ENCODE data around the gene ADAMTSL2.

ADAMTSL2 gene

DNA sequence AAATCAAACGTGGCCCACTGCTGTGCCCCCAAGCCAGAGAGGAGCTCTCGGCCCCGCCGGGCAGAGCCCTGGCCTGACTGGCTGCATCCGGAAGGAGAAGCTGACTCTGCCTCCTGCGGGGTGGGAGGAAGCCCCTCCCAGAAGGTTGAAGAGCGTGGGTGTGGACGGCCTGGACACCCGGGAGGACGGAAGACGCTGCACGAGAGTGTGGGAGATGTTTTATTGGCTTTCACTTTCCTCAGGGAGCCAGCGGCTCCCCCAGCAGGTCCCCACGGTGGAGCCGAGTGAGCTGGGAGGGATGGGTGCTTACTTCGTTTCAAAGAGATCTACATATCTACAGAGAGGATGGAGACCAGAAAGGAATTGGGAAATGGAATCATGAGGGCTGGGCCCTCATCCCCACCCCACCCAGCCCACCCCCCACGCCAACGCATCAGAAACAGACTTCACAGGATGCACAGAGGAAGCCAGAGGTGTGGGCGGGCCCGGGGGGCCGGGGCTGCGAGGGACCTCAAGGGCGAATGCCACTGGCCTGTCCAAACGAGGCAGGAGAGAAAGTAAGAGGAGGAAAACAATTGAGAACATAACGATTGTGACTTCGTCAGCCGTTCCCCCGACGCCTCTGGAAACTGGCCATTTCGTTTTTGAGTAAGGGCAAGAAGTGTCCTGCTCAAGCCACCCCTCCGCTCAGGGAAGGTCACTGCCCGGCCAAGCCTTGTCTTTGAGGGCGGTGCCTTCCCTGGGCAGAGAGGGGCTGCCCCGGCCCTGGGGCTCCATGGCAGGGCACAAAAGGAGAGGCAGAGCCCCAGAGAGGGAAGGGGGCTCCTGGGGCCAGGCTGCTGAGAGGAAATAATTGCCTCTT, 42.6 kb downstream of the ADAMTSL2 start:
- FAIRE-seq: no peak

DNA sequence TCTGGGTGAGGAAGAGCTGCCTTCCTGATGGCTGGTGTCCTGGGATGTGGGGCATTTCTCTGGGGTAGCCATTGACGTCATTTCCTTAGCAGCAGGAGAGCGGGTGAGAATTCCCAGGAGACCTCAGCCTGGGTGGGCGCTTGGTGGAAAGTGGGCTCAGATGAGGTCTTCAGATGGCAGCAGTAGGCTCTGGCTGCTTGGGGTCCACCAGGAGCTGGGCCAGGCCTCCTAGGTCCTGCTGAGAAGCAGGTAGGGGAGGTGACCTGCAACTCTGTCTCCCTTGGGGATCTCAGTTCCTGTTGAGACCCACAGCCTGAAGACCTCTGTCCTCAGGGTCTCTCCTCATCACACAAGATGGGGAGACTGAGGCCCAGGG, 43.2 kb downstream of the ADAMTSL2 start:
- no peak for FAIRE-seq

DNA sequence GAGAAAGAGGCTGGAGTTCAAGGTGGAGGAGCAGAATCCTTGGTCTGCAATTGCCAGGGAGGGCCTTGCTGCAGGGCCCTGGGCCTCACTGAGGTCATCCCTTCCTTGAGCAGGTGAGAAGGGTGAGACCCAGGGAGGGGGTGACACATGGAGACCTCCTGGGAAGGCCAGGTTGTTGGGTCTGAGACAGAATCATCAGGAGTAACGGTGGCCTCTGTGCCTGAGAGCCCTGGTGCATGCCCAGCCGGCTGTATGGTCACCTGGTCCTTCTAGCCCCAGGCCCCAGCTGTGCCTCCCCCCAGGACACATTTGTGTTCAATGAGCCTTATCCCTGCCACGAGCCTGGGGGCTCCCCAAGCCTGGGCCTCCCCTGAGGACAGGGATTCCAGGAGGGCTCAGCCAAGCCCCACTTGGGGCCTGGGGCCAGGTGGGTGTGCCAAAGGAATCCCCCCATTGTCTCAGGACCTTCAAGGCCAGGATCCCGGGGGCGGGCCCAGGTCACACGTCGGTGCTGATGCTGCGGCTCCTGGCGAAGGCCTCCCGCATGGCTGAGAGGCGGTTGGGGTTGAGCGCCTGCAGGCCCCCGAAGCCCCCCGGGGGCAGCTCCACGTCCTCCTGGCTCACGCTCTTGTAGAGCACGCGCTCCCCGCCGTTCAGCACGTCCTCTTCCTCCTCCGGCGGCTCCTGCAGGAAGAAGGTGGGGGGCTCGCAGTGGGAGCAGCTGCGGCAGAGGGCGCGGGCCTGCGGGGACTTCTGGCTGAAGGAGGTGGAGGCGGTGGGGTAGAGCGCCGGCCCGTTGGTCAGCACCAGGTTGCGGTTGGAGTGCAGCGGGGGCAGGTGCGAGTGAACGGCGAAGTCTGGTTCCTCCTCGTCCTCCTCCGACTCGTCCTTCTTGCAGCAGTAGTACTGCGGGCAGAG, 44.3 kb downstream of the ADAMTSL2 start:
- no peak for FAIRE-seq

DNA sequence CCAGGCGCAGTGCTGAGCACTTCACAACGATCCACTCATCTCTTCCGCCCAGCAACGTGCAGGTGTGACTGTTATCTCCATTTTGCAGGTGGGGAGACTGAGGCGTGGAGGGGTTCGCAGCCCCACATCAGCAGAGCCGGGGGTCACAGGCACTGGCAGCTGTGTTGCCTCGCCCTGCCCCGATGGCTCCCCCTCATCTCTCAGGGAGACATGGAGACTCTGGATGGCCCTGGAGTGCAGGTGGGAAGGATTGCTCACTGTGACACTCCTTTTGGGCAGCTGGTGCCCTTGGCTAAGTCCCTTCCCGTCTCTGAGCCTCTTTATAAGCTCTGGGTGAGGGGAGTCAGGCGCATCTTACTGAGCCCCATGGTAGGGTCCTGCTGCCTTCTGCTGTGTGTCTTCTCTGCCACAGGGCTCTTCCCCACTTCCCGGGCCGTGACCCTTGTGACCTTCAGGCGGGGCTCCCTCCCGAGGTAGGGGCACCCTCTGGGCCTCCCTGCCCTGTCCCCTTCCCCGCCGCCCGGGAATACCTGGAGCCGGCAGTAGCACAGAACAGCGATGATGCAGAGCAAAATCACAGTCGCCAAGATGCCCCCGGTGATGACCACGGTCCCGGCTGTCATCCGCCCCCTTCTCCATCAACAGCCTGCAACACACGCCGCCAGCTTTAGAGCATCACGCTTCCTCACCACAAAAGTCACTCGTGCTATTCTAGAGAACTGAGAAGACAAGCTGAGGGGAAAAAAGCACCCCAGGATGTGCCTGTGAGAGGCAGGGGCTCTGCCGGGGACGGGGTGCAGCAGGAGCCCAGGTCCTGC, 45.3 kb downstream of the ADAMTSL2 start:
- no peak for FAIRE-seq

DNA sequence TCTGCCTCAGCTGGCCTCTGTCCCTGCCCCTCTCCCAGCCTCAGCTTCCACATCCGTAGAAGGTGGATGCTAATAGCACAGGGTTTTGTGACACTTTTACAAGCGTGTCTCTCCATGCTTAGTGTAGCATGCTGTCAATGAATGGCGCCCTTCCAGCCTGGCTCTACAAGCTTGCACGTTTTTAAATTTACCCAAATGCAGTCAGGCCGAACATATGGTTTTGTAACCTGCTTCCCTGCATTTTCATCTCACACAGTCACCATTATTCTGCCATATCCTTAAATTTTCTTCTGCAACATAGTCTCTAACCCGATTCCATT, 45.9 kb downstream of the ADAMTSL2 start:
- no peak for FAIRE-seq

DNA sequence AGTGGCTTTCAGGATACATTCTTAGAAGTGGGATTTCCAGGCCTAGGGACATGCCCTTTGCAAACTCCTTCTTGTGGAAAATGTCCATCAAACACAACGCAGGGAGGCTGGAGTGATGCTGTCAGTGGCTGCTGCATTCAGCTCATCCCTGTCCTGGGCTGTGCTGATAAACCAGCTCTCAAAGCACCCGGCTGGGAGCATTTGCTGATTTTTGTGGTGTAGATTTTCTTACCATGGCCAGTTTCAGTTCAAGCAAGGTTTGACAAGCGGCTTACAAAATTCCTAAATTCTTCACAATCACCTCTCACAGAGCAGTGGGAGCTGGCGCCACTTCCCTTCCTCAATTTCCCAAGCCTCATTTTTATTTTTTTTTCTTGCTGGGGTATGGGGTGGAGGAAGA, 46.5 kb downstream of the ADAMTSL2 start:
- FAIRE-seq: no peak

DNA sequence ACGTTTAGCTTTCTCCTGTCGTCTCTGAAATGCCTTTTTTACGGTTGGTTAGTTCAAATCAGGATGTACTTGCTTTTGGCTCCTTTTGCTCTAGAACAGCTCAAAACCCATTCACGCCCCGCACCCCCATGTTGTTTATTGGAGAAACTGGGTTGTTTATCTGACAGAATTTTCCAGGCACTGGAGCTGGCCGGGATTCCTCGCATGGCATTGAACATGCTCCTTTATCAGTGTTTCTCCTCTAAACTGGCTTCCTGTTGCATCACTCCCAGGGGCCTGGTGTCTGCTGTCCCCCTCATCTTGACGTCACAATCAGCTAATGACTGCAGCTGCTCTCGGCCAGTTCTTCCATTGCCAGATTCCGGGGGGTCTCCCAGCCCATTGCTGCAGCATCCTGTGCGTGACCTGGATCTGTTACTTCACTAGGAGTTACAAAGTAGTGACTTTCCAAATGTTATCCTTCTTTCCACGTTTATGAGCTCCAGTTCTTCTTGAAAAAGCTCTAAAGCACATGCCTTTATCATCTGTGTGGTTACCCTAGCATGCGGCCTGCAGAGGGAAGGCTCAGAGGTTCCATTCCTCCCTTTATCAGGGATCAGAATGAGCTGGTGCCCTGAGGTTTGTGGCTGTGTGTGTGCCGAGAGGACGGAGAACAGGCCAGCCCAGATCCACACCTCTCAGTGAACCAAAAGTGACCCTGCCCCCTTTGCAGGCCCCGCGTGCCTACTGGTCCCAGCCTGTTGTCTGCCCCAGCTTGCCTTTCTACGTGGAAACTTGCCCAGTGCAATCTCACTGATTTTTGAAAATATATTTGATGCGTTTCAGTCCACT, 47.2 kb downstream of the ADAMTSL2 start:
- FAIRE-seq: no peak

DNA sequence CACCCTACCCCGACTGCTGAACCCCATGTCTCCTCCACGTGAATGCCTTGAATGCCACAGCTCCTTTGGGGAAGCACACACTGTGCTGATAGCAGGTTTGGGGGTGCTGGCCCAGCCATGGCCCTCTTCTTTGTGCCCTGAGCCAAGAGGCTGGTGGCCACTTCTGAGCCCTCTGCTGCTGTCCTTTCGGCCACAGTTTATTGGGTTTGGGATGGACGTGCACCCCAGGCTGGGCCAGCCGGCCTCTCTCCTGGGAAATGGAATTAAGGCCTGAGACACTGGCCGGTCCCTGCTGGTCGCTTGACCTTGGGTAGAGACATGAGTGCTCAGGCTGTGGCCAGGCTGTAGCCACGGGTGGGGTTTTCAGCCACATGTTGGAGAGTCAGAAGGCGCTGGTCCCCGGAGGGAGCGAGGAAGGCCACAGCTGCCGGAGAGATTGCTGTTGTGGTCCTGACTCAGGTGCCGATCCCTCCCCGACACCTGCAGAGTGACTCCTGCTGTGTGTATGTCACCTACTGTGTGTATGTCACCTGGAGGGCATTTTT, 48.1 kb downstream of the ADAMTSL2 start:
- FAIRE-seq: no peak

DNA sequence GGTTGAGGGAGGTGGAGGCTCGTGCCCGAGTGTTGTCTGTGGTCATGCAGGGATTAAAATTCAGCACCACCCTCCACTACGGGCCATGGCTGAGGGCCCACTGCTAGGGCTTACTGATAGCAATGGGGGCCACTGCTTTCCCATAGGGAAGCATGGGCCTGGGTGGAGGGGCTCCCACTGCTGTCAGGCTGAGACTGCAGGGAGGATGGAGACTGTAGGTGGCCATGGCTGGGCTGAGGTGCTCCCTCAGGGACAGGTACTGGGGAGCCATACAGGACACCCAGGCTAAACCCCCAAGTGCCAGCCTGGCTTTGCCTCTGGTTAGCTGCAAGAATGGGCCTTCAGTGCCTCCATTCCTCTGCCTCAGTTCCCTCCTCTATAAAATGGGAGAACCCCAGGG, 48.6 kb downstream of the ADAMTSL2 start:
- FAIRE-seq: no peak

DNA sequence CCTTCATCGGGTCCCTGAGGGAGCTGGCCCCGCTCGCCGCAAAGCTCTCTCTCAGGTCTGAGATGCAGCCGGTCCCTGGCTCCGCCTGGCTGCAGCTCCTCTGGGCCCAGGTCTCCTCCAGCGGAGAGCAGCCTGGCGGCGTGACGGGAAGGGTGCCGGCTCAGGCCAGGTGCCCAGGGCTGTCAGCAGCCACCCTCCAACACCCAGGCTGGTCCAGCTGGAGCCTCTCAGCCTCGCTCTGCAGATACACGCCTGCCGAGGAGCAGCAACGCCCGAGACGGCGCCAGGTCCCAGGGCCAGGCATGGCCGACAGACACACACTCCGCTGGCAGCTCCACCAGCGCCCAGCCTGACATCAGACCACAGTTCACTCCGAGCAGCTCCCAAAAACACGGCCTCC, 49.1 kb downstream of the ADAMTSL2 start:
- no peak for FAIRE-seq

DNA sequence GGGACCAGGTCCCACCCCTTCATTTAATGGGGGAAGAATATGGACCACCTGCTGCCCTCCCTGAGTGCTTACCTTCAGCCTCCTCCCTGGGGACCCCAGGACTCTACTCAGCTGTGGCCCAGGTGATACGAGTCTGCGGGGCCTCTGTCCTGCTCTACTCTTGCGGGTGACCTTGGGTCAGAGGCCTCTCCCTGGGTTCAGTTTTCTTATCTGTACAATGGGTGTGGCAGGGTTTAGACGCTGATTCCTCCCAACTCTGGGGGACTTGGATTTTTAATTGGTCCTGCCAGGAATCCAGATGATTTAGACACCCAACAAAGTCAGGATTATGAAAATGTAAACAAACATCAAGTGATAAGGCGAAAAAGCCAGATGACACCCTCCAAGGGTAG, 49.7 kb downstream of the ADAMTSL2 start:
- no peak for FAIRE-seq

DNA sequence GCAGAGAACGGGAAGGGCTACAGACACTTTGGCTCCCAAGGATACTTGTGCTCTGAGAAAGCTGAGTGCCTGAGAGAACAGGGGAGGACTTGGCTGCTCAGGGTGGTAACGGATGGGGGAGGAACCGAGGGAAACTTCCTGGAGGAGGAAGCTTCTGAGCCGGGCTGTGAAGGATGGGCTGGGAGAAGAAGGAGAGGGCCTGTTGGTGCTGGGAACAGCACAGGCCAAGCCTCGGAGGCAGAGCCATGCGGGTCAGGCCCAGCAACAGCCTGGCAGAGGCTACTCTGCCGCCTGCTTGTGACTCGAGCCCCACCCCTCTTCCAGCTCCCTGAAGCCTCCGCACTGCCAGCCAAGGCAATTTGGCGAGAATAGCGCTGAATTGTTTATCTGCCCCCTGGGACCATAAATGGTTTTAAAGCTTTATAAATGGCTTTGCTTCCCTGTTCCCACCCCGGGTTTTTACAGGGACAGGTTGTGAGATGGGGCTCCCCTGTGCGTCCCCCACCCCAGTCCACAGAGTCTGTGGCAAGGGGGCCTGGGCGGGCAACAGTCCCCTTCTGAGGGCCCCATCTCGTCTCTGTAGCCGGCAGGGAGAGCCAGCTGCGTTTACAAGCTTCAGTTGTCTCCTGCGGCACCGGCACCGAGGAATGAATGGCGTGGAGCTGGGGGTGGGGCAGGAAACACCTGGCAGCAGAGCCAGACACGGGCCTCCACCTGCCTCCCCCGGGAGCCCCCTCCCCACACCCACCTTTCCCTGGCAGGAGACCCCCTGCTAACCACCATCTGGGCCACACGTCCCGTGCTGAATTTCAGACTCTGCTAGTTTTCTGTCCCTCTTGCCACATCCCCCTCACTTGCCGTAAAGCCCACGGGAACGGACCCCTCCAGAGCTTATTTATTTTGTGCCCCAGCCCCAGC, 50.3 kb downstream of the ADAMTSL2 start:
- FAIRE-seq: no peak

DNA sequence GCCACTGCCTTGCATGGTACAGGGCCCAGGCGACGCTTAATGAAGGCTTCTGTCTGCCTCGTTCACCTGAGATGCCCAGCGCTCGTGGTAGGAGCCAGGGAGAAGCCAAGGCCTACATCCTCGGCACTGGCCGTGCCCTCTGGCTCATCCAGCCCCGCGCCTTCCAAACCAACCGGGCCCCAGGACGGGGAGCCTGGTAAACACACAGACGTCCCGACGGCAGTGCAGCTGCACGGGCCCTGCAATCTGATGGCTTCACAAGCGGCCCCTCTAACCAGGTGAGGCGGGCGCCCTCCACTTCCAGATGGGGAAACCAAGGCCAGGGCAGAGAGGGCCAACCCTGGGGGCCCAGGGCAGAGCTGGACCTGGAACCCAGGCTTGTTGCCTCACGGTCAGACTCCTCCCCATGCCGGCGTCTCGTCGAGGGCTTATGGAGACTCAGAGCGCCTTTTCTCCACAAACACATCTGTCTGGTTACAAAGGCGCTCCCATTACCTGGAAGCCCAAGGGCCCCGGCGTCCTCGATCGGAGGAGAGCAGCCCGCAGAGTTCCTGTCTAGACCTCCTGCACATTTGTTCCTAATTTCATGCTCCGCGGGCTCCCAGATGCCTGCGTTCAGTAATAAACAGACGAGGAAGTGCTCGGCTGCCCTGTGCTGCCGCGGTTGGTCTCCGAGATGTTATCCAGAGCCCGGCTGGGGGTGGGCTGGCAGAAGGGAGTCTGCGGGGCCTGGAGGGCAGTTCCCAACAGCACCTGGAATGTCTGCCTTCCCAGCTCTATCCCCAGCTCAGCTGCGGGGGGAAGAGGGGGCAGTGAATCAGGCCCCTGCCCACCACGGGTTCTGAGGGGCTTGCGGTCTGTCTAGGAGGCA, 51.2 kb downstream of the ADAMTSL2 start:
- FAIRE-seq: no peak

DNA sequence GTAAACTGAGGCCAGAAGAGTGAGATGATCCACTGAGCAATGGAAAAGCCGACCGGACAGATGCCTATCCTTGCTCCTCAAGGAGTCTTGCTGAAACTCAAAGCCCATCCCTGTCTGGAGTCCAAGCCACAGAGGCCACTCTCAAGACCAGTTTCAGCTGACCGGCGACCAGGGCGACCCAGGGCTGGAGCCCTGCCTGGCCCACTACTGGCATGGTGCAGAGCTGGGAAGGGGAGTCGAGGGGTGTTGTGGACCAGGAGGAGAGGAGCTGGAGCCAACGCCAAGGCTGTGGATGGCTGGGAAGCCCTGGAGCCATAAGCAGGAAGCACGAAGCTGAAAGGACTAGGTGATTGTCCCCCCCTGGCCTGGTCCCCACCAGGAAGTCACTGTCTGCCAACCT, 52.5 kb downstream of the ADAMTSL2 start:
- no peak for FAIRE-seq

DNA sequence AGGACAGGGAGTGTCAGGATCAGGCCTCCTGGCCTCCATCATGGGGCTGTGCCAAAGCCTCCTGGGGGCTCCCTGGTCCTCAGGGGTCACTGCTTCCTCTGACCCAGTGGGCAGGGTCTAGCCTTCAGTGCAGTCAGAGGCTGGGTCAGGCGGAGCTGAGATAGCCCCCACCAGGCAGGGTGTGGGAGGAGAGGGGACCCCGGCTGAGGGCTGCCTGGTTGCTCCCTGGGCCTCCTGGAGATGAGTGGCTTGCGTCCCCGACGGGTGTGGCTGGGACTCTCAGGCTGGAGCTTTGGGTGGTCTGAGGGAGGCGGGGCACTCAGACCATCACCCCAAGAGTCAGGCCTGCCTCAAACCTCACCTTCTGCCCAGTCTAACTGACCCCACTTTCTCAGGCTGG, 53.0 kb downstream of the ADAMTSL2 start:
- no peak for FAIRE-seq

DNA sequence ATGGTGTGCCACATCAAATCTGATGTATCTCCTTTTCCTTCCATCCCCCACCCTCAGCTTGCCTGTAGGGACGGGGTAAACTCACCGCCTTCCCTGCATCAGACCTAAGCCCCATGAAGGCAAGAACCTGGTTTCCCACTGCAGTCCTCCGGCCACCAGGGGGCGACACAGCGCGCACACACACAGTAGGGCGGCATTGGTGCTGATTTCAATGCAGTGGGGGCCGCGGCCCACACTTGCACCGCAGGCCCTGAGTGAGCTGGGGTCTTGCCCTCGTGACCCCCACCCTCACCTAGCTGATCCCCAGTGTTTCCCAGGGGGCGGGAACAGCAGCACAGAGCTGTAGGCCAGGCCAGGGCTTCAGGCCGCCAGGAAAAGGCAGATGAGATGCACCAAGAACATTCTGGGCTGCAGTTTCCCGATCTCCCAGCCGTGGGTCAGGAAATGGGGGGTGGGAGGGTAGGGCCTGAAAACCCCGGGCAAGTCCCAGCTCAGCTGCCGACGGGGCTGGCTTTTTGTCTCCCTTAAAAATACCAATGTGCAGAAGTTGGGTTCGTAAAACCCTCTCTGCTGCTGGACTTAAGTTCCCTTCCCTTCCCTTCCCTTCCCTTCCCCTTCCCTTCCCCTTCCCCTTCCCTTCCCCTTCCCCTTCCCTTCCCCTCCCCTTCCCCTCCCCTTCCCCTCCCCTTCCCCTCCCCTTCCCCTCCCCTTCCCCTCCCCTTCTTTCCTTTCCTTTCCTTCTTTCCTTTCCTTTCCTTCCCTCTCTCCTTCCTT, 55.1 kb downstream of the ADAMTSL2 start:
- FAIRE-seq: no peak

DNA sequence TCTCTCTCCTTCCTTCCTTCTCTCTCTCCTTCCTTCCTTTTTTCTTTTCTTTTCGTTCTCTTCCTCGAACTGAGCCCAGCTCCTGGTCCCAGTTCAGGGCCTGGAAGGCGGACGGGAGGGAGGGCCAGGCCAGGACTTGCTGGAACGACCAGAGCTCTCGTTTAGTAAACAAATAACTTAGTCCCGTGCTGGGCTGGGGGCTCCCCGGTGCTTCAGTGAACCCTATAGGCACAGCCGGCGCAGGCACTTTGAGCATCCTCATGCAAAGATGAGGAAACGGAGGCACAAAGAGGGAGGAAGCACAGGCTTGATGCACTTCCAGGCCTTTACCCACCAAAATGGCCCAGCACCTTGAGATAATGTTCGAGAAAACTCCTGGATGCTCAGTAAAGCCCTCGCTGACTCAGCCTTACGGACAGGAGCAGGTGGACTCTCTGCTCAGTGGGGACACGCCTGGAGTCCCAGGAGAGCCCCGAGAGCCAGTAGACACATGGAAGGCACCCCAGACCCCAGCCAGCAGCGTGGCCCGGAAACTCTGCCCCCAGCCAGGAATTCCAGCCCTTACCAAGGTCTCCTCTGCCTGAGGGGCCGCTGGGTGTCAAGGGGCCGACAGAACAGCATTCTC, 55.8 kb downstream of the ADAMTSL2 start:
- no peak for FAIRE-seq

DNA sequence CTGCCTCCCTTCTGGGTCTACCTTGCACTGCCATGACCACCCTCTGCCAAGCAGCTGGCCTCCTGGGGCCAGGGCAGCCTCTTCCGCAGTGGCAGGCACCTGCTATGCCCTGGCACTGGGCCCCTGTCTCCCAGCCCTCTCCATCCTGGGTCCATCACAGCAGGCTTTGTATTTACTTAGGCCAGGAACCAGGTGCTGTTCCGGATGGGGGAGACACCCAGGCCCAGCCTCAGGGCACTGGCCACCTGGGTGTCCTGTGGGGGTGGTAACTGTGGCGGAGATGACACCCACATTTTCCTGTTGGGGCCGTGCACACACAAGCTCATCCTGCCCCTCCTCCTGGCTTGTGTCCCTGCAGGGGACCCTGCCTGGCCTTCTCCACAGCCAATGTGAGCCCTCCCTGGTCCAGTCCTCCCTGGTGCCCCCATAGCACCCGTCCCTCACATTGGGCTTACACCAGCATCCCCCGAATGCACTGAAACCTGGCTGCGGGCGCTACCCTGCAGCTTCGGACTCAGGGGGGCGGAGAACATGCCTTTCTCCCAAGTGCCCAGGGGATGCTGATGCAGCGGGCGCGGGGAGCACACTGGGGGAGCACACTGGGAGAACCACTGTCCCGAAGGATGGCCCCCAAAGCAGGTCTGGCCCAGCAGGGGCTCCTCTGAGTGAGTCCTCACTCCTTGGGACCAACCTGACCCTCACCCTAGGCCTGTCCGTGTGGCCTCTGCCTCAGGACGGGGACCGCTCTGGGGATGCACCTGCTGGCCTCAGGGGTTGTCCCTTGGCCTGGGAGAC, 56.8 kb downstream of the ADAMTSL2 start:
- no peak for FAIRE-seq

Data from islet of Langerhans (tissue), 1 donor.